Lung microvascular endothelial cell (primary cell): ENCODE results near the gene WDR7. TPM values are rescaled to one million over a fixed set of nuclear protein-coding genes. Genes with fewer than 3 reads are reported as not detected.

Source experiments
- DNase-seq, 2 donors: peaks; one replicate each; pipeline versions ENCODE4 v3.0.0 to v3.0.0-alpha.2; 2010; ENCODE audit warnings: low read depth in 2 of 2
- total RNA-seq: library from RNA; depleted of rRNA; stranded (reverse); fragments of >200 nt; gene quantifications from 2 replicates; pipeline ENCODE4 v1.2.1, GENCODE V29; 2014

Gene WDR7
- total RNA-seq, 1 donor from 2014 or later = 28.8 TPM

- no peak for DNase-seq
Observed at GRCh38 chr18:57030417-57030816, 379.3 kb downstream of the WDR7 start.

- no peak for DNase-seq
Observed at GRCh38 chr18:57035590-57035989, 384.4 kb downstream of the WDR7 start.

- DNase-seq = no peak
Observed at GRCh38 chr18:57038395-57038794, 387.2 kb downstream of the WDR7 start.

- DNase-seq = no peak
Observed at GRCh38 chr18:57040175-57040574, 389.0 kb downstream of the WDR7 start.

- no peak for DNase-seq
Observed at GRCh38 chr18:57043241-57043640, 392.1 kb downstream of the WDR7 start.

- no peak for DNase-seq
Observed at GRCh38 chr18:57048351-57048750, 397.2 kb downstream of the WDR7 start.

- no peak for DNase-seq
Observed at GRCh38 chr18:57048859-57049258, 397.7 kb downstream of the WDR7 start.

- no peak for DNase-seq
Observed at GRCh38 chr18:57050310-57050949, 399.3 kb downstream of the WDR7 start.

GRCh38 chr18:57051021-57051656 lies 400.0 kb downstream of the WDR7 start:
- DNase-seq = no peak

- no peak for DNase-seq
Observed at GRCh38 chr18:57051657-57052044, 400.5 kb downstream of the WDR7 start.

- DNase-seq = no peak
Observed at GRCh38 chr18:57052173-57052572, 401.0 kb downstream of the WDR7 start.

- no peak for DNase-seq
Observed at GRCh38 chr18:57052759-57053158, 401.6 kb downstream of the WDR7 start.

GRCh38 chr18:57054891-57055290 lies 403.7 kb downstream of the WDR7 start:
- DNase-seq = no peak

GRCh38 chr18:57057890-57058289 lies 406.7 kb downstream of the WDR7 start:
- DNase-seq = no peak

- DNase-seq = no peak
Observed at GRCh38 chr18:57058734-57059133, 407.6 kb downstream of the WDR7 start.

- DNase-seq = no peak
Observed at GRCh38 chr18:57059366-57059765, 408.2 kb downstream of the WDR7 start.

GRCh38 chr18:57060814-57061213 lies 409.7 kb downstream of the WDR7 start:
- no peak for DNase-seq

- no peak for DNase-seq
Observed at GRCh38 chr18:57062178-57062577, 411.0 kb downstream of the WDR7 start.

GRCh38 chr18:57062844-57063243 lies 411.7 kb downstream of the WDR7 start:
- DNase-seq = no peak

- no peak for DNase-seq
Observed at GRCh38 chr18:57063601-57064103, 412.5 kb downstream of the WDR7 start.

GRCh38 chr18:57073501-57074187 lies 422.5 kb downstream of the WDR7 start:
- no peak for DNase-seq

GRCh38 chr18:57075716-57076400 lies 424.7 kb downstream of the WDR7 start:
- DNase-seq = no peak
